IPS-20b (cell line): Measurements from ENCODE around the gene NRDE2.

Source experiments
- H3K27ac ChIP-seq: one replicate; pipeline ENCODE4 v1.5.1; 2013; ENCODE audit warnings: low read length
- H3K27me3 ChIP-seq: 2 replicates; pipeline ENCODE4 v1.6.1; 2013; ENCODE audit warnings: mild to moderate bottlenecking, low read length, inconsistent platforms; ENCODE audit not compliant: insufficient read depth
- H3K36me3 ChIP-seq: 2 replicates; pipeline ENCODE4 v1.6.1; 2013; ENCODE audit warnings: low read depth, mild to moderate bottlenecking, inconsistent platforms, low read length, moderate library complexity; ENCODE audit not compliant: insufficient read depth
- H3K4me1 ChIP-seq: 2 replicates; pipeline ENCODE4 v1.6.1; 2013; ENCODE audit warnings: mild to moderate bottlenecking, control low read depth, inconsistent platforms, low read length, moderate library complexity; ENCODE audit not compliant: insufficient read depth
- H3K4me3 ChIP-seq: 2 replicates; pipeline ENCODE4 v1.5.1; 2013; ENCODE audit warnings: mild to moderate bottlenecking, low read length, inconsistent platforms
- H3K9ac ChIP-seq: 2 replicates; pipeline ENCODE4 v1.6.1; 2013; ENCODE audit warnings: low read depth, mild to moderate bottlenecking, inconsistent platforms, low read length, moderate library complexity
- H3K9me3 ChIP-seq: 2 replicates; pipeline ENCODE4 v1.6.1; 2013; ENCODE audit warnings: mild to moderate bottlenecking, low read depth, low read length, inconsistent platforms; ENCODE audit not compliant: insufficient read depth

NRDE2 gene

GRCh38 chr14:90336401-90336800, 4.7 kb upstream of the NRDE2 start:
- Histone ChIP-seq H3K36me3 (no peaks in the 10 kb centered on the region), H3K9me3 (no peaks in the 10 kb centered on the region), H3K9ac (no peak overlapping the region), H3K27ac (no peak overlapping the region), H3K4me3 (no peak overlapping the region), H3K4me1 (no peaks in the 10 kb centered on the region), H3K27me3 (peaks cover 53% of the 10 kb centered on the region)

- Histone ChIP-seq H3K4me1 (no peaks in the 10 kb centered on the region), H3K27ac (no peak overlapping the region), H3K36me3 (no peaks in the 10 kb centered on the region), H3K9me3 (no peaks in the 10 kb centered on the region), H3K4me3 (peak overlapping the region; percentile 64), H3K27me3 (peaks cover 35% of the 10 kb centered on the region), H3K9ac (peak overlapping the region; percentile 31; the same call in 1 of the 2 replicates)
These were observed 487 bp upstream of the NRDE2 start for GRCh38 chr14:90332271-90332584.

- H3K9me3 ChIP-seq, result no peaks in the 10 kb centered on the region
- peak overlapping the region; percentile 92; the same call in 1 of the 2 replicates for H3K9ac ChIP-seq
- no peak overlapping the region for H3K27ac ChIP-seq
These were observed 1.2 kb downstream of the NRDE2 start for GRCh38 chr14:90330203-90331196.

GRCh38 chr14:90321891-90322290, 9.8 kb downstream of the NRDE2 start:
- H3K27me3 ChIP-seq, result no peaks in the 10 kb centered on the region
- H3K36me3 ChIP-seq, result peaks cover 10% of the 10 kb centered on the region
- no peak overlapping the region for H3K27ac ChIP-seq
- H3K4me3 ChIP-seq, result no peak overlapping the region
- no peak overlapping the region for H3K9ac ChIP-seq
- no peaks in the 10 kb centered on the region for H3K4me1 ChIP-seq
- H3K9me3 ChIP-seq, result no peaks in the 10 kb centered on the region

More at GRCh38 chr14:90330203-90331196, 1.2 kb downstream of the NRDE2 start:
- no peaks in the 10 kb centered on the region for H3K4me1 ChIP-seq
- peak overlapping the region; percentile 84 for H3K4me3 ChIP-seq
- peaks cover 18% of the 10 kb centered on the region for H3K27me3 ChIP-seq
- no peaks in the 10 kb centered on the region for H3K36me3 ChIP-seq

- Histone ChIP-seq H3K9ac (no peak overlapping the region), H3K27me3 (no peaks in the 10 kb centered on the region), H3K9me3 (no peaks in the 10 kb centered on the region), H3K4me3 (no peak overlapping the region), H3K4me1 (no peaks in the 10 kb centered on the region), H3K36me3 (peaks cover 22% of the 10 kb centered on the region), H3K27ac (no peak overlapping the region)
These were observed 11.9 kb downstream of the NRDE2 start for GRCh38 chr14:90319634-90320541.

- Histone ChIP-seq H3K9me3 (no peaks in the 10 kb centered on the region), H3K27me3 (no peaks in the 10 kb centered on the region), H3K9ac (no peak overlapping the region), H3K4me3 (no peak overlapping the region), H3K36me3 (peaks cover 26% of the 10 kb centered on the region), H3K4me1 (no peaks in the 10 kb centered on the region), H3K27ac (no peak overlapping the region)
These were observed 12.6 kb downstream of the NRDE2 start for GRCh38 chr14:90319173-90319572.

- Histone ChIP-seq H3K27me3 (no peaks in the 10 kb centered on the region), H3K36me3 (peaks cover 35% of the 10 kb centered on the region), H3K9me3 (no peaks in the 10 kb centered on the region)
These were observed 13.7 kb downstream of the NRDE2 start for GRCh38 chr14:90318016-90318415.

GRCh38 chr14:90317286-90317685, 14.5 kb downstream of the NRDE2 start:
- Histone ChIP-seq H3K9me3 (no peaks in the 10 kb centered on the region), H3K27me3 (no peaks in the 10 kb centered on the region), H3K27ac (no peak overlapping the region), H3K4me3 (no peak overlapping the region), H3K36me3 (peaks cover 38% of the 10 kb centered on the region), H3K9ac (no peak overlapping the region), H3K4me1 (no peaks in the 10 kb centered on the region)

More at GRCh38 chr14:90318016-90318415, 13.7 kb downstream of the NRDE2 start:
- no peaks in the 10 kb centered on the region for H3K4me1 ChIP-seq
- H3K9ac ChIP-seq, result no peak overlapping the region
- no peak overlapping the region for H3K27ac ChIP-seq
- H3K4me3 ChIP-seq, result no peak overlapping the region

- Histone ChIP-seq H3K4me1 (peaks cover 12% of the 10 kb centered on the region), H3K27ac (no peak overlapping the region), H3K36me3 (peaks cover 38% of the 10 kb centered on the region), H3K9me3 (no peaks in the 10 kb centered on the region), H3K27me3 (no peaks in the 10 kb centered on the region), H3K4me3 (no peak overlapping the region), H3K9ac (no peak overlapping the region)
These were observed 23.2 kb downstream of the NRDE2 start for GRCh38 chr14:90308561-90308960.

GRCh38 chr14:90305176-90305601, 26.6 kb downstream of the NRDE2 start:
- Histone ChIP-seq H3K27me3 (no peaks in the 10 kb centered on the region), H3K9ac (no peak overlapping the region), H3K27ac (no peak overlapping the region), H3K4me1 (peaks cover 30% of the 10 kb centered on the region), H3K9me3 (no peaks in the 10 kb centered on the region), H3K4me3 (no peak overlapping the region), H3K36me3 (peaks cover 23% of the 10 kb centered on the region)

GRCh38 chr14:90304502-90304901, 27.2 kb downstream of the NRDE2 start:
- Histone ChIP-seq H3K9me3 (no peaks in the 10 kb centered on the region), H3K4me1 (peaks cover 30% of the 10 kb centered on the region), H3K36me3 (peaks cover 26% of the 10 kb centered on the region), H3K9ac (no peak overlapping the region), H3K4me3 (no peak overlapping the region), H3K27me3 (no peaks in the 10 kb centered on the region), H3K27ac (no peak overlapping the region)
